Effector CD8-positive, alpha-beta T cell (primary cell): Measurements from ENCODE around the gene IFIT3.
"Not testable (repeated sequence)": the region's sequence is repeated elsewhere in the genome, so short reads cannot be mapped to it uniquely, and the experiment has no call there.

Source experiments
- DNase-seq: peaks from one replicate; lab custom pipeline; 2025; lab: John Stamatoyannopoulos, UW

Gene IFIT3

GRCh38 chr10:89303161-89303560 lies 24.6 kb upstream of the IFIT3 start:
- no peak for DNase-seq

GRCh38 chr10:89304026-89304425 lies 23.8 kb upstream of the IFIT3 start:
- no peak for DNase-seq

DNA sequence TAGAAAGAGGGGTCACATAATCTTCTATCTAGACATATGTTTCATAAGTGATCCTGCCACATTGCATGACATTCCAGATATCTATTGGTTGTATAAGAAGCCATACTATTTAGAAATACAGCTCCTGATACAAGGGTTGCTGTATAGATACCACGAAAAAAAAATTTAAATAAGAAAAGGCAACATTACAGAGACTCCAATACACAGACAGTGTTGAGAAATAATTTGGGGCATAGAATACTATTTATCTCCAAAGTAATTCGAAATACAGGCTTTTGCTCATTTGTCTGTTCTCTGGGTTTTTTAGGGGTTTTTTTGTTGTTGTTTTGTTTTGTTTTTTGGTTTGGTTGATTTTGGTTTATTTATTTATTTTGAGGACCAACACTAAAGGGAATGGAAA lies 23.4 kb upstream of the IFIT3 start:
- no peak for DNase-seq

DNA sequence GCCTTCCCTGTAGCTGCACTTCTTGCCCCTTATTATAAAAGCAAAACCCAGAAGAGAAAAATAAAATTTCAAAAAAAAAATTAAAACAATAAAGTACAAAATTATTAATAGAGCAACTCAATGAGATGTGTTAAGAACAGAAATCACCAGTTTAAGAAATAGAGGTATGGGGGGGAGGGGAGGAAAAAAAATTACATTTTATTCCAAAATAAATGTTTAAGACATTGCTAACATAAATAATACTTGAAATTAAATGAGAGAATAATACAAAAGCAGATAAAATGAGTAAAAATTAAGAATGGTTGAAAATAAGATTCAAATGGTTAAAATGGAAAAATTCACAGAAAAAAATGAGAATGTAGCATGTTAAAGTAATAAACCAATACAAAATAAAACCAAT lies 22.9 kb upstream of the IFIT3 start:
- DNase-seq = no peak

DNA sequence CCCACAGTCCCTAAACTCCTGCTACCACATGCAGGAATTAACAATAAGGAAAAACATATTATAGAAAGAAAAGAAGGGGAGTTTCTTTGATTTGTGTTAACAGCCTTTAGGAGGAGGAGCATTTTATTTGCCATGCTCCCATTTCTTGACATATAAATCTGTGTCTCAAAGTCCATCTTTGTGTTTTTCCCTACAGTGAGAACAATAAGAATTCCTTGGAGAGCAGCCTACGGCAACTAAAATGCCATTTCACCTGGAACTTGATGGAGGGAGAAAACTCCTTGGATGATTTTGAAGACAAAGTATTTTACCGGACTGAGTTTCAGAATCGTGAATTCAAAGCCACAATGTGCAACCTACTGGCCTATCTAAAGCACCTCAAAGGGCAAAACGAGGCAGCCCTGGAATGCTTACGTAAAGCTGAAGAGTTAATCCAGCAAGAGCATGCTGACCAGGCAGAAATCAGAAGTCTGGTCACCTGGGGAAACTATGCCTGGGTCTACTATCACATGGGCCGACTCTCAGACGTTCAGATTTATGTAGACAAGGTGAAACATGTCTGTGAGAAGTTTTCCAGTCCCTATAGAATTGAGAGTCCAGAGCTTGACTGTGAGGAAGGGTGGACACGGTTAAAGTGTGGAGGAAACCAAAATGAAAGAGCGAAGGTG lies 21.9 kb upstream of the IFIT3 start:
- no peak for DNase-seq

DNA sequence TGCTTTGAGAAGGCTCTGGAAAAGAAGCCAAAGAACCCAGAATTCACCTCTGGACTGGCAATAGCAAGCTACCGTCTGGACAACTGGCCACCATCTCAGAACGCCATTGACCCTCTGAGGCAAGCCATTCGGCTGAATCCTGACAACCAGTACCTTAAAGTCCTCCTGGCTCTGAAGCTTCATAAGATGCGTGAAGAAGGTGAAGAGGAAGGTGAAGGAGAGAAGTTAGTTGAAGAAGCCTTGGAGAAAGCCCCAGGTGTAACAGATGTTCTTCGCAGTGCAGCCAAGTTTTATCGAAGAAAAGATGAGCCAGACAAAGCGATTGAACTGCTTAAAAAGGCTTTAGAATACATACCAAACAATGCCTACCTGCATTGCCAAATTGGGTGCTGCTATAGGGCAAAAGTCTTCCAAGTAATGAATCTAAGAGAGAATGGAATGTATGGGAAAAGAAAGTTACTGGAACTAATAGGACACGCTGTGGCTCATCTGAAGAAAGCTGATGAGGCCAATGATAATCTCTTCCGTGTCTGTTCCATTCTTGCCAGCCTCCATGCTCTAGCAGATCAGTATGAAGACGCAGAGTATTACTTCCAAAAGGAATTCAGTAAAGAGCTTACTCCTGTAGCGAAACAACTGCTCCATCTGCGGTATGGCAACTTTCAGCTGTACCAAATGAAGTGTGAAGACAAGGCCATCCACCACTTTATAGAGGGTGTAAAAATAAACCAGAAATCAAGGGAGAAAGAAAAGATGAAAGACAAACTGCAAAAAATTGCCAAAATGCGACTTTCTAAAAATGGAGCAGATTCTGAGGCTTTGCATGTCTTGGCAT lies 21.1 kb upstream of the IFIT3 start:
- DNase-seq = no peak

DNA sequence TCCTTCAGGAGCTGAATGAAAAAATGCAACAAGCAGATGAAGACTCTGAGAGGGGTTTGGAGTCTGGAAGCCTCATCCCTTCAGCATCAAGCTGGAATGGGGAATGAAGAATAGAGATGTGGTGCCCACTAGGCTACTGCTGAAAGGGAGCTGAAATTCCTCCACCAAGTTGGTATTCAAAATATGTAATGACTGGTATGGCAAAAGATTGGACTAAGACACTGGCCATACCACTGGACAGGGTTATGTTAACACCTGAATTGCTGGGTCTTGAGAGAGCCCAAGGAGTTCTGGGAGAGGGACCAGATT lies 20.6 kb upstream of the IFIT3 start:
- DNase-seq = no peak

- no peak for DNase-seq
Observed at GRCh38 chr10:89308266-89308665, 19.5 kb upstream of the IFIT3 start.

DNA sequence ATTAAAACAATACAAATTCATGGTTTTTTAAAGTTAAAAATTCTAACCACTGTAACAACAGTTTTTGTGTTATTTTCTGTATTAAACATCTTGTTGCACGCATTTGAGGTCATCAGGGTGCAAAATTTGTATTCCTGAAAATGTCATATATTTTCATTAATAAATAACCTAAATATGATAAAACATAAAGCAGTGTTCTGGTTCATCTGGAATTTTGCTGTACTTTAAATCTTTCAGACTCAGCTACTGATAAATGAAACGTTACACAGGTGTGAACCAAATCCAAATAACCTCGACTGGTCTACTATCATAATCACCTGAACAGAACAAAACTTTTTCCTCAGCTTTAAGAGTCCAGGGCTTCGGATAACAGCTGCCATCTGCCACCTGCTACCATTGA lies 19.1 kb upstream of the IFIT3 start:
- no peak for DNase-seq

DNA sequence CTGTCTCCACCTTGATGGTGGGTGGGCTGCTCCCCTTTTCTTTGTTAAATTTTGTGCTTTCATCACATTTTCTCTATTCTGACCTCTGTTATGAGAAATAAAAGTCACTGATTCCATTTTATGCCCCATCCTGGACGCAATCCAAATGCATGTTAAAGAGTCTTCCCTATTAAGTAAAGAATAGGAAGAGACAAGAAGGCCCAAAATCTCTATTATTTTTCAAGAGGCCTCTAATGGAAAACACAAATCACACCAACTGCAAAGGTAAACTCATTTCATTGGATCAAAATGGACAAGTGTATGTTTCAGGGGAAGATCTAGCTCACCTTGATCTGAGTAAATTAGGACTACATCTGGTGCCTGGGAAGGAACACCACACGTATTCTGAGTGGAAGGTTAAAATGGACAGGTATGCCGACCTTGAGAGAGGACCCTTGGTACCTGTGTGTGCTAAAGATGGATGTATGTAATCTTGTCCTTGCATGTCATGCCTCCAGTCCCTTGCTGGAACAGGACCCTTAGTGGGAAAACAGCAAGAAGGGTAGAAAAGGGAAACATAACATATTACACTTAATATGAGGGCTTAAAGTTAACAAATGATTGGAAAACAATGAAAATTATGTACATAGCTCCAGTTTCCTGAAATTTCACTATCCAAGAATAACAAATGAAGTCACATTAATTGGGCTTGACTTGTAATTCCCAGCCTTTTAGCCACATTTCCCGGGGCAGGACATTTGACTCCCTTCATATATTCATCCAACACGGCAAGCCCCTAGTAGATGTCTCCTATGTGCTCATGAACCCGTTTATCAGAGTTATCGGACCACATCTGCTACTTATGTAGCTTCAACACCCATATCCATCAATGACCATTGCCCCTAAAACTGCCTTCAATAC lies 18.4 kb upstream of the IFIT3 start:
- no peak for DNase-seq

DNA sequence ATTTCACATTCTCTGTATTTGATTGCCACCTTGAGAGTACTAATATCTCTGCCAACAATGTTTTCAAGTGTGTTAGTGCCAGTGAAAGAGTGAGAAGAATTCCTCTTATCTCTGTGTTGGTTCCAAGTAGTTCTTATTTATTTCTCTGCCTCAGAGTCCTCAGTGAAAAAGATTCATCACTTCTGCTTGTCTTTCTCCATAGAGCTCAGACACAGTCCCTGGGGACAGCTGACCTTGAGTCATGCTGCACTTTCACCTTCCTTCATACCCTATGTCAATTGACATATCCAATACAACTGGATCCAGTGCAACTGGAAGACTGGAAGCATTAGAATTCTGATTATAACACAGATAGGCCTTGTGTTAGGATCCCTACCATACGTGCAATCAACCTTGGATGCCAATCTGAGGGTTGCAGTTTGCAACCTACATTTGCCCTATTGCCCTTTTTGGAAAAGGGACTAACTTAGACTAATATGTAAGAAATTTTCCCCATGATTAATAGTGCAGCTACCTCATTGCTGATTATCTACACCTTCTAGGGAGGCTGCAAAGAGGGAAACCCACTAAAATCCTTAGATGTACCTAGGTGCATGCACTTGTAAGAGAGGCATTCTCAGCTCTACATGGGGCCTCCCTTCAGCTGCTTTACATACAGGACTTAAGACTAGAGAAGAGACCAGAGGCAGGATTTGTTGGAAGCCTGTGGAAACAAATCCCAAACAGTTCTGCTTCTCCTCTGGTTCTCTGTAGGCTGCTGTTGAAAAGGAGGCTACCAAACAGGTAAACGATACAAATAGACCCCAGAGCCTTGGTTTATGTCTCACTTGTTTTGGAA lies 17.5 kb upstream of the IFIT3 start:
- DNase-seq = no peak

- DNase-seq = no peak
Observed at GRCh38 chr10:89312973-89313372, 14.8 kb upstream of the IFIT3 start.

DNA sequence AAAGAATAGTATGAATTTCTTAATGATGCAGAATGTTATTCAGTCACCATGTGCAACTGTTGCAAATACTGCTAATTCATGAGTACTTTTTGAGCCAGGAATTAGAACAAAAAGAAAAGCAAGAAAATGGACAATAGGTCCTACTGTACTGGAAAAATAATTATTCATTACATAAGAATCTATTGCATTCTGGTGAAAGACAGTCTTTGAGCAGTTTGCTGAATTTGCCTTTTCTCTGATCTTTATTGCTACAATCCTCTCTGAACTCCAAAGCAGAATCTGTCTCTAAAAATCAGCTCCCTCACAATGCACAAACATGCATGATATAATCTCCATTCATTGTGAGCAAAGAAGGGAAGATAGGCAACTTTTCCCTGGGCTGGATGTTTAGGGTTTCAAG lies 13.1 kb upstream of the IFIT3 start:
- DNase-seq = no peak

DNA sequence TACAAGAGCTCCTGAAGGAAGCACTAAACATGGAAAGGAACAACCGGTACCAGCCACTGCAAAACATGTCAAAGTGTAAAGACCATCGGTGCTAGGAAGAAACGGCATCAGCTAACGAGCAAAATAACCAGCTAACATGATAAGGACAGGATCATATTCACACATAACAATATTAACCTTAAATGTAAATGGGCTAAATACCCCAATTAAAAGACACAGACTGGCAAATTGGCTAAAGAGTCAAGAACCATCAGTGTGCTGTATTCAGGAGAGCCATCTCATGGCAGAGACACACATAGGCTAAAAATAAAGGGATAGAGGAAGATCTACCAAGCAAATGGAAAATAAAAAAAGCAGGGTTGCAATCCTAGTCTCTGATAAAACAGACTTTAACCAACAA lies 9.8 kb upstream of the IFIT3 start:
- DNase-seq = not testable (repeated sequence)

- not testable (repeated sequence) for DNase-seq
Observed at GRCh38 chr10:89325081-89325480, 2.7 kb upstream of the IFIT3 start.

DNA sequence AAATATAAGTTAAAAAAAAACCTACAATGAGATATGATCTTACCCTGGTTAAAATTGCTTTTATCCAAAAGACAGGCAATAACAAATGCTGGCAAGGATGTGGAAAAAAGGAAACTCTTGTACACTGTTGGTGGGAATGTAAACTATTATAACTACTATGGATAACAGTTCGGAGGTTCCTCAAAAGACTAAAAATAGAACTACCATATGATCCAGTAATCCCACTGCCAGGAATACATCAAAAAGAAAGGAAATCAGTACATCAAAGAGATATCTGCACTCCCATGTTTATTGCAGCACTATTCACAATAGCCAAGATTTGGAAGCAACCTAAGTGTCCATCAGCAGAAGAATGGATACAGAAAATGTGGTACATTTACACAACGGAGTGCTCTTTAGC lies 1.9 kb upstream of the IFIT3 start:
- DNase-seq = not testable (repeated sequence)

DNA sequence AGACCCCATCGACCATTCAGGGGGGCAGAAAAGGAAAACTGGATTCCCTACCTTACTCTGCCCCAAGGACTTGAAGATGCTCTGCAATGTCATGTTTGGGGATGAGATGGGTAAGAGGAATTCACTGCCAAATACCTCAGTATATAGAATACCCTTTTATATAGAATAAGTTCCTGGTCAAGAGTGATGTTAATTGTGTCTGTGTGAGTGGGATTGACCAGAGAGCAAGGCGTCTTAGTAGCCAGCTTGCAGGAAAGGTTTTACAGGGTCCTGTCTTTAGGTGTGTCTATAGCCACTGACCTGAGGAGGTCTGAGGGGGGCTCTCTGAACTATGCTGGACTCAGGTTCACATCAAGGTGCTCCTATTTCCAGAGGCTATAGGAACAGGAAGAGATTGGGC lies 1.4 kb downstream of the IFIT3 start:
- no peak for DNase-seq

- not testable (repeated sequence) for DNase-seq
Observed at GRCh38 chr10:89330014-89330413, 2.2 kb downstream of the IFIT3 start.

DNA sequence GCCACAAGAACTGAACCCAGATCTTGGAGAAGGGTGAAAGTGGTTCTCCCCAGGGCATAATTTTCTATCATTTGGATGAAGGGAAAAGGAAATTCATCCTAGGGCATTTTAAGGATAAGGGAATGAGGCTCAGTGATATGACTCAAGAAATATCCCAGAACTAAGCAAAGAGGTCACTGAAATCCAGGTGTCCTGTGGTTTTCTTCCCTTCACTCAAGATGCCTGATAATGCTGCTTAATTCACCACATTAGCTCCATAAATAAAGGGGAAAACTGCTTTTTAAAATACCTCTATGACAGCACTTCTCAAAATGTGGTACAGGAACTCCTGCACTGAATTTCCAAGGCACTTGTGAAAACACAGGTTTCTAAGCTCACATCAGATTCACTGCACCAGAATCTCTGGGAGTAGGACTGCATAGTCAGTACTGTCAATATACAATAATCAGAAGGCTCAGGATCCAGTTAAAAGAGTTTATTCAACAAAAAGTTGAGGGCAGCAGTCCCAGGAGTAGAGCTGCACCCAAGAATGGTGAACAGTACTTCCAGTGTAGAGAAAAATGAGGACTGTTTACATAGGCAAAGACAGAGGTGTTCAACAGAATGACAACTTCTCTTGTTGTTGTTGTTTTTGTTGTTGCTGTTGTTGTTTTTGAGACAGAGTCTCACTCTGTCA lies 2.9 kb downstream of the IFIT3 start:
- DNase-seq = no peak

GRCh38 chr10:89331487-89332122 lies 3.8 kb downstream of the IFIT3 start:
- not testable (repeated sequence) for DNase-seq
